Rectal smooth muscle tissue (tissue), 1 donor: ENCODE results near the gene USP12.
"Not testable (repeated sequence)": the region's sequence is repeated elsewhere in the genome, so short reads cannot be mapped to it uniquely, and the experiment has no call there.

ENCODE experiments used
- H3K27ac ChIP-seq: one replicate; pipeline ENCODE4 v1.7.0; 2013; ENCODE audit warnings: low read depth, low read length, inconsistent platforms
- H3K27me3 ChIP-seq: one replicate; pipeline ENCODE4 v1.7.0; 2013; ENCODE audit warnings: low read length; ENCODE audit not compliant: control insufficient read depth, insufficient read depth
- H3K36me3 ChIP-seq: one replicate; pipeline ENCODE4 v1.7.0; 2013; ENCODE audit warnings: low read length; ENCODE audit not compliant: control insufficient read depth, insufficient read depth
- H3K4me1 ChIP-seq: one replicate; pipeline ENCODE4 v1.7.0; 2013; ENCODE audit warnings: low read length; ENCODE audit not compliant: control insufficient read depth, insufficient read depth
- H3K4me3 ChIP-seq: one replicate; pipeline ENCODE4 v1.7.0; 2013; ENCODE audit warnings: low read length
- H3K9ac ChIP-seq: one replicate; pipeline ENCODE4 v1.7.0; 2013; ENCODE audit warnings: low read length

USP12 gene

DNA sequence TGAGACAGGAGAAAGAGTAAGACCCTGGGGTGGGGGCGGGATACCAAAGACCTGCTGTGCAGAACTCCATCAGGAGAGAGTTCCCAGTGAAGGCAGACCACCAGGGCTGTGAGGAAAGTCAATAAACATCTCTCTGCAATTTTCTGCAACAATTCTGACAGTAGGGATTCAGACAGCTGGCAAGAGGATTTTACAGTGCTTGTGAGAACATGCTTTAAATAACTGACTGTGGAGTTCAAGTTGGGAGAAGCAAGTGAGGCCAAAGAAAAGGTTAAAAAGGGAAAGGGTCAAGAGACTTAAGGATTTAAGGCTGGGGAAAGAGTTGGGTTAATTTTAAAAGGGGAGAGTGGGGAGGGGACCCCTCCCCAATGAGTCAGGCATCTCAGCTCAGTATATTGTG is 98.4 kb downstream of the USP12 start:
- H3K4me1 ChIP-seq: peaks cover 12% of the 10 kb centered on the region
- no peaks in the 10 kb centered on the region for H3K27me3 ChIP-seq
- H3K4me3 ChIP-seq: no peak overlapping the region
- H3K9ac ChIP-seq: no peak overlapping the region
- H3K36me3 ChIP-seq: peaks cover 6% of the 10 kb centered on the region
- H3K27ac ChIP-seq: no peak overlapping the region

- not testable (repeated sequence) for H3K4me1 ChIP-seq, H3K27me3 ChIP-seq, H3K4me3 ChIP-seq, H3K9ac ChIP-seq, H3K27ac ChIP-seq, H3K36me3 ChIP-seq
These were observed 105.5 kb downstream of the USP12 start for GRCh38 chr13:27066123-27066522.

DNA sequence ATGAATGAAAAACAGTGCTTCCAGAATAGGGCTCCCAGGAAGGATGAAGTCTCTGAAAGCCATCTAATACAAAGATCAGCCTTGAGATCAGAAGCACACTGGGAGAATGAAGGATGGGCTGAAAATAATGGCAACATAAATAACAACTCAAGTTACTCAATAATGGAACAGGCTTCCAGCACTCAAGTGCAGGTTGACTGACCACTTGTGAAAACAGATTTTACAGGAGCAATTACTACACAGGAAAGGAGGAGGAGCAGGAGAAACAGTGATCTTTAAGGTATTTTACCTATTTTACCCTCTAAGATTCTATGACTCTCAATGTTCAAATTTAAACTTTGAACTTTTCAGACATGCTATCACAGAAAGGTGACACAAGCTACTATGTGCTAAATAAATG is 106.0 kb downstream of the USP12 start:
- H3K27me3 ChIP-seq: no peaks in the 10 kb centered on the region

GRCh38 chr13:27064252-27064995 is 107.2 kb downstream of the USP12 start:
- Histone ChIP-seq H3K4me1 (no peaks in the 10 kb centered on the region), H3K9ac (no peak overlapping the region), H3K27ac (no peak overlapping the region), H3K36me3 (no peaks in the 10 kb centered on the region), H3K4me3 (no peak overlapping the region), H3K27me3 (no peaks in the 10 kb centered on the region)

More for the DNA sequence above, 106.0 kb downstream of the USP12 start:
- Histone ChIP-seq H3K36me3 (no peaks in the 10 kb centered on the region), H3K4me1 (no peaks in the 10 kb centered on the region), H3K27ac (no peak overlapping the region), H3K9ac (no peak overlapping the region), H3K4me3 (no peak overlapping the region)

DNA sequence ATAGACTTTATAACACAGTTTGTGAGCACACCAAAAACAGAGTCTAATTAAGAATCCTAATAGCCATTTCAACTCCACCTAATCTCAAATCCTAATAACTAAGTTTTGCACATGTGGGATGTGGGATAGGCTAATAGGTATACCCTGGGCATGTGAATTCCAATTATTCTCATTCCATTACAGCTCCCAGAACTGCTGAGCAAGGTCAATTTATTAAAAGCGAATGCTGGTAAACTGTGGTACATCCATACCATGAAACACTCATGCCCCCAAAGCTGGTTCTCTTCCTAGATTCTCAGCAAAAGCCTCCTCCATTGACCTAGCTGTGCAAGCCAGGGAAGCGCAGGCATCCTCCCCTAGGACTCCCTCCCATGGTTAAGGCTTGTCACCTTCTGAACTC is 113.8 kb downstream of the USP12 start:
- peaks cover 3% of the 10 kb centered on the region for H3K4me1 ChIP-seq
- H3K4me3 ChIP-seq: no peak overlapping the region
- no peak overlapping the region for H3K9ac ChIP-seq
- H3K36me3 ChIP-seq: no peaks in the 10 kb centered on the region
- no peak overlapping the region for H3K27ac ChIP-seq
- no peaks in the 10 kb centered on the region for H3K27me3 ChIP-seq

- no peak overlapping the region for H3K9ac ChIP-seq
- no peak overlapping the region for H3K4me3 ChIP-seq
- H3K4me1 ChIP-seq: peaks cover 3% of the 10 kb centered on the region
- no peaks in the 10 kb centered on the region for H3K27me3 ChIP-seq
- no peaks in the 10 kb centered on the region for H3K36me3 ChIP-seq
- no peak overlapping the region for H3K27ac ChIP-seq
These were observed 116.1 kb downstream of the USP12 start for GRCh38 chr13:27055526-27055925.

- no peak overlapping the region for H3K4me3 ChIP-seq
- peaks cover 3% of the 10 kb centered on the region for H3K4me1 ChIP-seq
- H3K27me3 ChIP-seq: no peaks in the 10 kb centered on the region
- H3K9ac ChIP-seq: no peak overlapping the region
- H3K36me3 ChIP-seq: no peaks in the 10 kb centered on the region
- H3K27ac ChIP-seq: no peak overlapping the region
These were observed 116.9 kb downstream of the USP12 start for GRCh38 chr13:27054760-27055159.

DNA sequence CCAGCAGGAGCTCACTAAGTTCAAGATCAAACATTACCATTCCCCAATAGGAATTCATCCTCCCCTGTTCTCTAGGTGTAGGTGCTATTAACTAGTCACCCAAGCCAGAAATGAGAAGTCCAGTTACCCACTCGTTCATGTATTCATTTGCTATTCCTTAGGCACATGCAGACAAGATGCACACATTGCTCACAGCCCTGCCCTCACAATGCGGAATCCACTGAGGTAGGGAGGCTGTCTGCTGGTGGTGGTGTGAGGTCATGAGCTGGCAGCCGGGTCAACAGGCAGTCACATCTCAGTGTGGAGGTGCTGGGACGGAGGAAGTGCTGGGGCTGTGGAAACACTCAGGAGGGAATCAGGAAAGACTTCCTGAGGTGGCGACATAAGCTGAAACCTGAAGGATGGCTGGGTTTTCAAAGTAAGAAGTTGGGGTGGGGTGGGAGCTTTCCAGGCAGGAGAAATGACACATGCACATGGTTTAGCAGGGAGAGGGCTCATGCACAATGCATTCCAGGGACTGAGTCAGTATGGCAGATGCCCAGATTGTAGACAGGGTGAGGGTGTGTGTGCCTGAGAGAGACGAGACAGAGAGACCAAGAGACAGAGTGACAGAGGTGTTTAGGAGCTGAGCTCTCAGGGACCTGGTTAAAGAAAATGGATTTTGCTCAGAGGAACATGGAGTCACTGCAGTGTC is 117.6 kb downstream of the USP12 start:
- Histone ChIP-seq H3K27ac (no peak overlapping the region), H3K4me3 (no peak overlapping the region), H3K9ac (no peak overlapping the region), H3K4me1 (peaks cover 3% of the 10 kb centered on the region), H3K27me3 (no peaks in the 10 kb centered on the region), H3K36me3 (no peaks in the 10 kb centered on the region)

DNA sequence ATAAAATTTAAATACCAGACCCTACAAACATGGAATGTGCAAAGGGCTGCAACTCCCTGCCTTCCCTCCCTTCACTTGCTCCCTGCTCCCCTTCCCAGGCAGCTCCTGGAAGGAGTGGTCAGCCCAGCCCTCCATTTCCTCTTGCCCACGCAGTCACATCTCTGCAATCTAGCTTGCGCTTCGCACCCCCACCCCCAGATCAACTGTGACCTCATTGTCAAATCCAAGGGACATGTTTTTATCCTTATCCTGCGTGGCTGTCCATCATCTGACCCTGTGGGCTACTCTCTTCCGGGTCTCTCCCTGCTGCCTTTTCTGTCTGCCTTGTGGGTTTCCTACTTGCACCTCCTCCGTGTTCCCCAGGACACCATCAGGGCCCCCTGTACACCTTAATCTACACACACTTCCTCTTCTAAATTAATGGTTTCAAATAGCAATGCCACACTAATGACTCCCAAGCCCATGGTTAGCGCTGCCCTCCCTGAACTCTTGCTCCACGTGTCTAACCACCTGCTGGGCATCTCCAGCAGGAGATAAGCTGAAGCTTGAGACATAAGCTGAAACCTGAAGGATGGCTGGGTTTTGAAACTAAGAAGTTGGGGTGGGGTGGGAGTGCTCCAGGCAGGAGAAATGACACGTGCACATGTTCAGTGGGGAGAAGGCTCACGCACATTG is 118.3 kb downstream of the USP12 start:
- peaks cover 3% of the 10 kb centered on the region for H3K4me1 ChIP-seq
- H3K27me3 ChIP-seq: no peaks in the 10 kb centered on the region
- H3K36me3 ChIP-seq: no peaks in the 10 kb centered on the region
- H3K27ac ChIP-seq: no peak overlapping the region
- no peak overlapping the region for H3K9ac ChIP-seq
- no peak overlapping the region for H3K4me3 ChIP-seq

DNA sequence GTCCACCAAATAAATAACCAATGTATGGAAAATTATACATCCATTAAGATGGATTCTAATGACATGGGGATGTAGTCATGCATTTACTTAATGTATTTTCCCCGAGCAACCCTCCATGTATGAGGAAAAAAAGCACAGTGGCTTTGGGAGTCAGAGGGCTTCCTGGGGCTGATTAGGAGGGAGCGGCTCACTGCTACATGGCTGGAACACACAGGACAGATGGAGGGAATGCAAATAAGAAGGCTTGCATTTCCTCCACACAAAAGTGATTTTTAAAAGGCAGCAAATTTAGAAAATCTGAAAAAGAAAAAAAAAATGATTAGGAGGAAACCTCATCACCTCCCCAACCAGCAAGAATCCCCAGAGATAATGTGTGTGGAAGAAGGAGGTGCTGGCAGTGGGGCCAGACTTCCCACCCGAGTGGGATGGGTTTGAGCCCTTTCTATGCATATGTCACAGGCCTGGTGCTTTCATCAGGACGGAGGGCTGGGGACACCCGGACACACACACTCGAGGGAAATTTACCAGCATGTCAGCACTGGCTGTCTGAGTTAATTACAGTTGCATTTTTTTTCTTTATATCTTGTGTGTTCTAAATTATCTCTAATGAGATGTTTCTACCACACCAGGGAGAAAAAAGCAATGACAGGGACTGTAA is 118.9 kb downstream of the USP12 start:
- Histone ChIP-seq H3K27me3 (no peaks in the 10 kb centered on the region), H3K27ac (no peak overlapping the region), H3K4me3 (no peak overlapping the region), H3K4me1 (peaks cover 3% of the 10 kb centered on the region), H3K36me3 (no peaks in the 10 kb centered on the region), H3K9ac (no peak overlapping the region)

DNA sequence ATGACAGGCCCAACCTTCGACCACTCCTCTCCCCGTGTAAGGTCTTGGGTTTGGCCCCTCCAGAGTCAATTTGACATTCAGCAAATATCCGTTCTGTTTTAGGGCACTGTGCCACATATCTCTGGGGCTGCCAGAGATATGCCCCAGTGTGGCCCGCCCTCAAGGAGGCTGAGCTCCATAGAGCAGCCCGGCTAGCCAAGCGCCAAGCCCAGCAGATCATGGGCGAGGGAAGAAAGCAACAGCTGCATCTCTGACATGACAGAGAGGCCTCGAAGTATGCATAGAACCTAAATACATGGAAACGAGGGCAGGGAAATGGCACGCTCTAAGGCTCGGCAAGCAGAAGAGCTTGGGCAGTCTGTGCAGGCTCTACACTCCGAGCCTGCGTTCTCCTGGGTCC is 124.5 kb downstream of the USP12 start:
- no peak overlapping the region for H3K27ac ChIP-seq
- H3K27me3 ChIP-seq: no peaks in the 10 kb centered on the region
- H3K9ac ChIP-seq: no peak overlapping the region
- peaks cover 5% of the 10 kb centered on the region for H3K4me1 ChIP-seq
- no peaks in the 10 kb centered on the region for H3K36me3 ChIP-seq
- no peak overlapping the region for H3K4me3 ChIP-seq

GRCh38 chr13:27044837-27045570 is 126.6 kb downstream of the USP12 start:
- no peaks in the 10 kb centered on the region for H3K27me3 ChIP-seq
- H3K4me1 ChIP-seq: peaks cover 14% of the 10 kb centered on the region
- no peak overlapping the region for H3K9ac ChIP-seq
- H3K36me3 ChIP-seq: no peaks in the 10 kb centered on the region
- H3K4me3 ChIP-seq: no peak overlapping the region
- H3K27ac ChIP-seq: no peak overlapping the region
